OCI-LY3 (cell line): ENCODE data around the gene SPOPL.
"Not testable (repeated sequence)": the region's sequence is repeated elsewhere in the genome, so short reads cannot be mapped to it uniquely, and the experiment has no call there.

Experiments
- H2AFZ ChIP-seq: fragments of 200-600, 300-600 bp; shearing (Covaris generic); 2 replicates; pipeline ENCODE4 v1.6.0; 2014; ENCODE audit warnings: antibody characterized with exemption, low read depth, low read length
- H3K27ac ChIP-seq: fragments of 200-600, 300-600 bp; sonication (generic); 2 replicates; pipeline ENCODE4 v1.5.1; 2014; ENCODE audit warnings: mild to moderate bottlenecking, low read length, moderate library complexity, mixed read lengths
- H3K27me3 ChIP-seq: fragments of 200-600, 300-600 bp; sonication (generic); 2 replicates; pipeline ENCODE4 v1.6.1; 2014; ENCODE audit warnings: low read depth, low read length, mixed read lengths
- H3K36me3 ChIP-seq: fragments of 200-600, 300-600 bp; sonication (generic); replicated peaks from 2 replicates; pipeline ENCODE3; 2014; ENCODE audit warnings: low read depth, low read length, mixed read lengths
- H3K4me1 ChIP-seq: fragments of 300-600, 200-600 bp; sonication (generic); 2 replicates; pipeline ENCODE4 v1.6.1; 2014; ENCODE audit warnings: low read length, mixed read lengths
- H3K4me2 ChIP-seq: fragments of 200-600, 300-600 bp; sonication (generic); 2 replicates; pipeline ENCODE4 v1.6.1; 2014; ENCODE audit warnings: low read length, mixed read lengths
- H3K4me3 ChIP-seq: fragments of 300-600, 200-600 bp; sonication (generic); 2 replicates; pipeline ENCODE4 v1.5.1; 2014; ENCODE audit warnings: antibody characterized with exemption, mild to moderate bottlenecking, low read length, moderate library complexity
- H3K79me2 ChIP-seq: fragments of 300-600, 200-600 bp; shearing (Covaris generic); 2 replicates; pipeline ENCODE4 v1.6.1; 2014; ENCODE audit warnings: mild to moderate bottlenecking, low read length, mixed read lengths
- H3K9ac ChIP-seq: fragments of 300-600, 200-600 bp; shearing (Covaris generic); 2 replicates; pipeline ENCODE4 v1.6.0; 2014; ENCODE audit warnings: mild to moderate bottlenecking, low read length, moderate library complexity
- H3K9me3 ChIP-seq: fragments of 200-600, 300-600 bp; shearing (Covaris generic); 2 replicates; pipeline ENCODE4 v1.6.1; 2014; ENCODE audit warnings: low read length, mixed read lengths; ENCODE audit not compliant: insufficient read depth
- H4K20me1 ChIP-seq: fragments of 200-600, 300-600 bp; sonication (generic); 2 replicates; pipeline ENCODE4 v1.6.1; 2016; ENCODE audit warnings: low read length, mixed read lengths; ENCODE audit not compliant: insufficient read depth
- EZH2phosphoT487 ChIP-seq: fragments of 200-600 bp; shearing (Covaris generic); IDR thresholded peaks from 2 replicates; pipeline ENCODE4 v1.6.1; 2018; ENCODE audit warnings: antibody characterized with exemption, mixed run types, low read depth
- TF ChIP-seq, protein P1 (sequence below): fragments of 200-600, 300-600 bp; sonication (generic); IDR thresholded peaks from 2 replicates; pipeline ENCODE4 v1.5.1; 2014; ENCODE audit warnings: antibody characterized with exemption, low read length, low read depth

SPOPL gene

DNA sequence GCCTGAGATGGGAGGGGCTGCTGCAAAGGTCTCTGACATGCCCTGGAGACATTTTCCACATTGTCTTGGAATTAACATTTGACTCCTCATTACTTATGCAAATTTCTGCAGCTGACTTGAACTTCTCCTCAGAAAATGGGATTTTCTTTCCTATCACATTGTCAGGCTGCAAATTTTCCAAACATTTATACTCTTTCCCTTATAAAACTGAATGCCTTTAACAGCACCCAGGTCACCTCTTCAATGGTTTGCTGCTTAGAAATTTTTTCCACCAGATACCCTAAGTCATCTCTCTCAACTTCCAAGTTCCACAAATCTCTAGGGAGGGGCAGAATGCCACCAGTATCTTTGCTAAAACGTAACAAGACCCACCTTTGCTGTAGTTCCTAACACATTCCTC, 22.8 kb downstream of the SPOPL start:
- not testable (repeated sequence) for H3K9me3 ChIP-seq, H3K4me3 ChIP-seq, H3K9ac ChIP-seq, H2AFZ ChIP-seq, H3K4me2 ChIP-seq, H3K27me3 ChIP-seq
- Histone ChIP-seq H3K79me2 (peaks cover 100% of the 10 kb centered on the region), H3K4me1 (peaks cover 50% of the 10 kb centered on the region), H3K36me3 (peaks cover 21% of the 10 kb centered on the region), H4K20me1 (peaks cover 44% of the 10 kb centered on the region), H3K27ac (peak overlapping the region; percentile 84; the same call in 1 of the 2 replicates)

DNA sequence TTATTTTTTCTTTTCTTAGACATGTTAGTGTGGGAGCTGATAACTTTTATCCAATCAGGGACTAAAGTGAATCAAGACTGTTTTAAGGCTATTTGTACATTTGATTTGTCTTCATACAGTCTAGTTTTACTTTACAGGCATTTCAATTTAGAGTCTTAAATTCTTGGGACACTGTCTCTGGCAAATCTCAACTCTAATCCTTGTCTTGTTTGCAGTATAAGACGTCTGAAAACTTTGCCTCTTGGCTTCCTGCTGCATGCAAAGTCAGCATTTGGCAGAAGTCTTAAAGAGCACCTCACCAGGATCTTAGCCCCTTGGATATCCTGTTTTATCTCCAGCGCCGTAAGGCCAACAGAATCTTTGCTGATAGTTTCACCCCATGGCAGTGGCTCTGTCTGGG, 30.3 kb downstream of the SPOPL start:
- Histone ChIP-seq H3K27me3 (no peaks in the 10 kb centered on the region), H3K4me3 (no peak overlapping the region), H3K9ac (no peak overlapping the region), H3K4me1 (peaks cover 2% of the 10 kb centered on the region; the same call in 1 of the 2 replicates), H3K4me2 (no peak overlapping the region), H3K9me3 (peaks cover 13% of the 10 kb centered on the region), H3K27ac (no peak overlapping the region), H2AFZ (no peak overlapping the region), H3K36me3 (peaks cover 55% of the 10 kb centered on the region), H4K20me1 (peaks cover 88% of the 10 kb centered on the region), H3K79me2 (peaks cover 98% of the 10 kb centered on the region)
- no peak for TF ChIP-seq EZH2phosphoT487

DNA sequence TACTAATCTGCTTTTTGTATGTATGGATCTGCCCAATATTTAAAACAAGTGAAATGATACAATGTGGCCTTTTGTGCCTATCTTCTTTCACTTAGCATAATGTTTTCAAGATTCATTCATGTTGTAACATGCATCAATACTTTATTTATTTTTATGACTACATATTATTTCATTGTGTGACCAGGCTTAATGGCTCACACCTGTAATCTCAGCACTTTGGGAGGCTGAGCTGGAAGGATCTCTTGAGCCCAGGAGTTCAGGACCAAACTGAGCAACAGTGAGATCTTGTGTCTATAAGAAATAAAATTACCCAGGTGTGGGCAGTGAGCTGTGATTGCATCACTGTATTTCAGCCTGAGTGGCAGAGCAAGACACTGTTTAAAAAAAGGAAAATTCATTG, 33.2 kb downstream of the SPOPL start:
- TF ChIP-seq EZH2phosphoT487: no peak
- TF ChIP-seq, protein P1, sequence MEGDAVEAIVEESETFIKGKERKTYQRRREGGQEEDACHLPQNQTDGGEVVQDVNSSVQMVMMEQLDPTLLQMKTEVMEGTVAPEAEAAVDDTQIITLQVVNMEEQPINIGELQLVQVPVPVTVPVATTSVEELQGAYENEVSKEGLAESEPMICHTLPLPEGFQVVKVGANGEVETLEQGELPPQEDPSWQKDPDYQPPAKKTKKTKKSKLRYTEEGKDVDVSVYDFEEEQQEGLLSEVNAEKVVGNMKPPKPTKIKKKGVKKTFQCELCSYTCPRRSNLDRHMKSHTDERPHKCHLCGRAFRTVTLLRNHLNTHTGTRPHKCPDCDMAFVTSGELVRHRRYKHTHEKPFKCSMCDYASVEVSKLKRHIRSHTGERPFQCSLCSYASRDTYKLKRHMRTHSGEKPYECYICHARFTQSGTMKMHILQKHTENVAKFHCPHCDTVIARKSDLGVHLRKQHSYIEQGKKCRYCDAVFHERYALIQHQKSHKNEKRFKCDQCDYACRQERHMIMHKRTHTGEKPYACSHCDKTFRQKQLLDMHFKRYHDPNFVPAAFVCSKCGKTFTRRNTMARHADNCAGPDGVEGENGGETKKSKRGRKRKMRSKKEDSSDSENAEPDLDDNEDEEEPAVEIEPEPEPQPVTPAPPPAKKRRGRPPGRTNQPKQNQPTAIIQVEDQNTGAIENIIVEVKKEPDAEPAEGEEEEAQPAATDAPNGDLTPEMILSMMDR: no peak
- Histone ChIP-seq H3K27me3 (no peaks in the 10 kb centered on the region), H4K20me1 (peaks cover 65% of the 10 kb centered on the region), H3K9ac (no peak overlapping the region), H3K4me3 (no peak overlapping the region), H3K27ac (no peak overlapping the region), H3K36me3 (peaks cover 64% of the 10 kb centered on the region), H3K9me3 (peaks cover 30% of the 10 kb centered on the region), H2AFZ (no peak overlapping the region), H3K79me2 (peaks cover 93% of the 10 kb centered on the region), H3K4me2 (no peak overlapping the region), H3K4me1 (peaks cover 17% of the 10 kb centered on the region)

DNA sequence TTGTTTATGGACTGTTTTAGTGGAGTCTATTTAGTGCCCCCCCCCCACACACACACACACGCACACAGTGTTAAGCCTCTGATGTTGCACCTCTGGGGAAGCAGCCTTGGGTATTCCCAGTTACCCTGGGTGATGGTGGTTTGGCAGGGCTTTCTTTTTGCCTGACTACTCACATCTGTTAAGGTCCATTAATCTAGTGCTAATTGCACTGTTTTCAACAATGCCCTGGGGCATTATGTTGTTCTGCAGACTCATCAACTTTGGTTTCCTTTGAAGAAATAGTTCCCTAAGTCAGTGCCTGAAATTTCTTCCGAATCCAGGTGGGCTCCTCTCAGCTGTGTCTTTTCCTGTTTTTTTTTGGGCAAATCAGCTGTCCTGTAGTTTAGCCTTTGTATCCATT, 34.7 kb downstream of the SPOPL start:
- Histone ChIP-seq H3K9me3 (peaks cover 30% of the 10 kb centered on the region), H3K4me2 (no peak overlapping the region), H3K9ac (no peak overlapping the region), H3K27me3 (no peaks in the 10 kb centered on the region), H4K20me1 (peaks cover 51% of the 10 kb centered on the region), H3K4me3 (no peak overlapping the region), H3K27ac (peak overlapping the region; percentile 72; the same call in 1 of the 2 replicates), H3K79me2 (peaks cover 80% of the 10 kb centered on the region), H2AFZ (no peak overlapping the region), H3K36me3 (peaks cover 60% of the 10 kb centered on the region), H3K4me1 (peaks cover 17% of the 10 kb centered on the region)
- TF ChIP-seq EZH2phosphoT487: no peak
- TF ChIP-seq, protein P1: no peak

DNA sequence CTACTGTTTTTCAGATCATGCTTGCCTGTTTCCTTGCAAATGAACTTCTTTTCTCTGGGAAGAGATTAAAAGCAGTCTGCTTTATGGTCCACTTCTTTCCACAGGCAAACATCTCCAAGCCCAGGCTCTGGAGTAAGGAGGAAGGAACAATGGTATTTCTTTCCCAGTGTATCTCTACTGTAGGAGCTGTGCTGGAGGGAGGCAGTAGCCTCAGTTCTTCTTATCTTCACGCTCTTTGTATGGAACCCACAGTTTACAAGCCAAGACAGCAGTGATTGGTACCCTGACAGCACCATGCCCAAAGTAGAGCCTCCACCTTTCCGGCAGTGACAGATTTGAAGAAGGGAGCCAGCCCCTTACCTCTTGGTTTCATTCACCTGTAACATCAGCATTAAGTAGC, 35.2 kb downstream of the SPOPL start:
- peak overlapping the region; percentile 72 for H3K27ac ChIP-seq

More for the DNA sequence above, 35.2 kb downstream of the SPOPL start:
- Histone ChIP-seq H3K4me3 (0 out of 2 replicates have a peak overlapping the region, but pooled peaks have one; percentile 8), H3K4me1 (peaks cover 17% of the 10 kb centered on the region), H3K27me3 (no peaks in the 10 kb centered on the region), H3K9me3 (peaks cover 30% of the 10 kb centered on the region), H2AFZ (no peak overlapping the region), H4K20me1 (peaks cover 47% of the 10 kb centered on the region), H3K4me2 (no peak overlapping the region), H3K79me2 (peaks cover 76% of the 10 kb centered on the region), H3K36me3 (peaks cover 60% of the 10 kb centered on the region), H3K9ac (no peak overlapping the region)
- no peak for TF ChIP-seq EZH2phosphoT487
- TF ChIP-seq, protein P1: no peak
